SK-N-SH (cell line): ENCODE measurements around the gene SORL1. TPM values are rescaled to one million over a fixed set of nuclear protein-coding genes. Genes with fewer than 3 reads are reported as not detected.

Source experiments
- CTCF ChIA-PET: fragments of 300-600, 350-600 bp; formaldehyde crosslinking; extraction: SDS; loops from one replicate; lab custom pipeline; 2021; lab: Yijun Ruan, JAX
- POLR2A ChIA-PET: fragments of 350-600 bp; sonication (Branson Sonifier 250); formaldehyde crosslinking; extraction: SDS; loops from one replicate; lab custom pipeline; 2020; ENCODE audit warnings: antibody characterized with exemption, inconsistent platforms; lab: Yijun Ruan, JAX
- DNase-seq: peaks from one replicate; pipeline ENCODE4 v3.0.0; 2012
- H2AFZ ChIP-seq: fragments of 200-600 bp; sonication (generic); 2 replicates; pipeline ENCODE4 v1.8.1; 2016; ENCODE audit warnings: antibody characterized with exemption, mild to moderate bottlenecking, low read depth
- H3F3A ChIP-seq: fragments of 200-600 bp; sonication (generic); replicated peaks from 2 replicates; pipeline ENCODE3; 2016; ENCODE audit warnings: antibody characterized with exemption, mild to moderate bottlenecking; ENCODE audit not compliant: insufficient read depth
- H3K27ac ChIP-seq, 2 experiments: fragments of 200-500 bp in 1 of 2; fragments of 200-600 bp in 1 of 2; sonication (Bioruptor generic) in 1 of 2; sonication (generic), shearing (Covaris generic) in 1 of 2; 2 replicates each; pipeline versions ENCODE4 v1.5.1 to v1.6.1; 2014 to 2016; ENCODE audit warnings: low read depth in 2 of 2, inconsistent platforms in 1 of 2, low read length in 1 of 2, mild to moderate bottlenecking in 1 of 2, mixed read lengths in 1 of 2
- H3K27me3 ChIP-seq: fragments of 200-600 bp; sonication (generic), shearing (Covaris generic); 2 replicates; pipeline ENCODE4 v1.6.1; 2016; ENCODE audit warnings: mixed run types; ENCODE audit not compliant: insufficient read depth
- H3K36me3 ChIP-seq, 2 experiments: fragments of 200-500 bp in 1 of 2; fragments of 200-600 bp in 1 of 2; sonication (Bioruptor generic) in 1 of 2; sonication (generic) in 1 of 2; replicated peaks in 1 of 2; 2 replicates each; pipeline versions ENCODE3 to v1.5.1; 2014 to 2016; ENCODE audit warnings: low read length in 1 of 2, mild to moderate bottlenecking in 1 of 2; ENCODE audit not compliant: insufficient read depth in 2 of 2, control insufficient read depth in 1 of 2
- H3K4me1 ChIP-seq, 2 experiments: fragments of 200-500 bp in 1 of 2; fragments of 200-600 bp in 1 of 2; sonication (Bioruptor generic) in 1 of 2; sonication (generic), shearing (Covaris generic) in 1 of 2; 2 replicates each; pipeline versions ENCODE4 v1.5.1 to v1.6.1; 2014 to 2016; ENCODE audit warnings: low read depth in 1 of 2, low read length in 1 of 2, mixed run types in 1 of 2; ENCODE audit not compliant: insufficient read depth in 2 of 2, control insufficient read depth in 1 of 2
- H3K4me2 ChIP-seq: fragments of 200-600 bp; sonication (generic), shearing (Covaris generic); 2 replicates; pipeline ENCODE4 v1.6.1; 2017; ENCODE audit warnings: mixed run types
- H3K4me3 ChIP-seq, 2 experiments: fragments of 200-500 bp in 1 of 2; fragments of 200-600 bp in 1 of 2; sonication (Bioruptor generic) in 1 of 2; sonication (generic), shearing (Covaris generic) in 1 of 2; 2 replicates each; pipeline versions ENCODE4 v1.5.1 to v1.8.1; 2014 to 2016; ENCODE audit warnings: low read depth in 2 of 2, inconsistent platforms in 1 of 2, low read length in 1 of 2, mild to moderate bottlenecking in 1 of 2, mixed read lengths in 1 of 2, moderate library complexity in 1 of 2
- H3K79me2 ChIP-seq: fragments of 200-600 bp; sonication (generic); 2 replicates; pipeline ENCODE4 v1.8.1; 2017; ENCODE audit warnings: mild to moderate bottlenecking; ENCODE audit not compliant: insufficient read depth
- H3K9ac ChIP-seq: fragments of 200-600 bp; sonication (generic); 2 replicates; pipeline ENCODE4 v1.6.1; 2017; ENCODE audit warnings: mixed run types
- H3K9me2 ChIP-seq: fragments of 200-600 bp; sonication (generic); 2 replicates; pipeline ENCODE4 v1.6.1; 2017; ENCODE audit warnings: mixed run types
- H3K9me3 ChIP-seq: fragments of 200-600 bp; sonication (generic); 2 replicates; pipeline ENCODE4 v1.6.1; 2017; ENCODE audit warnings: mixed run types, mild to moderate bottlenecking, moderate library complexity
- H4K20me1 ChIP-seq: fragments of 200-600 bp; sonication (generic); 2 replicates; pipeline ENCODE4 v1.6.1; 2017; ENCODE audit warnings: mild to moderate bottlenecking, mixed run types; ENCODE audit not compliant: insufficient read depth
- EP300 ChIP-seq, 2 experiments: IDR thresholded peaks; 2 replicates each; pipeline versions ENCODE4 v1.4.0 to v1.6.1; 2012; ENCODE audit warnings: borderline replicate concordance in 1 of 2, low read depth in 1 of 2, low read length in 1 of 2
- EZH2phosphoT487 ChIP-seq: fragments of 200-600 bp; sonication (generic); IDR thresholded peaks from 2 replicates; pipeline ENCODE4 v1.6.1; 2017; ENCODE audit warnings: low read depth, mixed run types, mild to moderate bottlenecking, antibody characterized with exemption, moderate library complexity, borderline replicate concordance
- FOSL2 ChIP-seq: IDR thresholded peaks from 2 replicates; pipeline ENCODE4 v1.4.0; 2012; ENCODE audit warnings: low read depth, mild to moderate bottlenecking, moderate library complexity, borderline replicate concordance
- GATA2 ChIP-seq: sonication (generic); formaldehyde crosslinking; IDR thresholded peaks from 2 replicates; pipeline ENCODE4 v1.5.0; 2020; ENCODE audit warnings: mild to moderate bottlenecking, missing genetic modification reagents
- MXI1 ChIP-seq: IDR thresholded peaks from 2 replicates; pipeline ENCODE4 v1.6.1; 2012; ENCODE audit warnings: mild to moderate bottlenecking, low read depth, low read length, improper control_type of control experiment
- RAD21 ChIP-seq: IDR thresholded peaks from 2 replicates; pipeline ENCODE4 v1.6.1; 2012; ENCODE audit warnings: mild to moderate bottlenecking, low read length
- RCOR1 ChIP-seq: fragments of 150-350 bp; IDR thresholded peaks from 2 replicates; pipeline ENCODE4 v1.6.1; 2017; ENCODE audit warnings: antibody characterized with exemption, low read length
- RFX5 ChIP-seq: IDR thresholded peaks from 2 replicates; pipeline ENCODE4 v1.6.1; 2012; ENCODE audit warnings: mild to moderate bottlenecking, improper control_type of control experiment, low read length
- RXRA ChIP-seq: IDR thresholded peaks from 2 replicates; pipeline ENCODE4 v1.4.0; 2012; ENCODE audit warnings: low read depth, mild to moderate bottlenecking, borderline replicate concordance
- SIN3A ChIP-seq: IDR thresholded peaks from 2 replicates; pipeline ENCODE4 v1.6.1; 2012; ENCODE audit warnings: low read depth, mild to moderate bottlenecking, low read length, moderate library complexity, borderline replicate concordance
- TEAD4 ChIP-seq: IDR thresholded peaks from 2 replicates; pipeline ENCODE4 v1.4.0; 2012; ENCODE audit warnings: mild to moderate bottlenecking, borderline replicate concordance; ENCODE audit not compliant: insufficient read depth
- WGBS: methylation state at CpG from one replicate; pipeline ENCODE4 v1.1.6; 2017; ENCODE audit warnings: low lambda C conversion rate; 5-methylcytosine and 5-hydroxymethylcytosine counted together
- polyA plus RNA-seq, 3 experiments: library from polyadenylated mRNA; depleted of rRNA; stranded (reverse); fragments of >200 nt; gene quantifications; 2 replicates each; pipeline ENCODE4 v1.2.3, GENCODE V29; 2012
- TF ChIP-seq, protein P1 (sequence below): IDR thresholded peaks from 2 replicates; pipeline ENCODE4; 2012
- TF ChIP-seq, protein P2 (sequence below): fragments of 200-600 bp; sonication (generic); IDR thresholded peaks from 2 replicates; pipeline ENCODE4 v1.6.1; 2017; ENCODE audit warnings: antibody characterized with exemption, mild to moderate bottlenecking, moderate library complexity
- TF ChIP-seq, protein P3 (sequence below): IDR thresholded peaks from 2 replicates; pipeline ENCODE4 v1.4.0; 2012; ENCODE audit warnings: low read depth, borderline replicate concordance

The SORL1 gene
- polyA plus RNA-seq, 1 of the 3 experiments (the other 2 are of a cell fraction), result 7.1 TPM

DNA sequence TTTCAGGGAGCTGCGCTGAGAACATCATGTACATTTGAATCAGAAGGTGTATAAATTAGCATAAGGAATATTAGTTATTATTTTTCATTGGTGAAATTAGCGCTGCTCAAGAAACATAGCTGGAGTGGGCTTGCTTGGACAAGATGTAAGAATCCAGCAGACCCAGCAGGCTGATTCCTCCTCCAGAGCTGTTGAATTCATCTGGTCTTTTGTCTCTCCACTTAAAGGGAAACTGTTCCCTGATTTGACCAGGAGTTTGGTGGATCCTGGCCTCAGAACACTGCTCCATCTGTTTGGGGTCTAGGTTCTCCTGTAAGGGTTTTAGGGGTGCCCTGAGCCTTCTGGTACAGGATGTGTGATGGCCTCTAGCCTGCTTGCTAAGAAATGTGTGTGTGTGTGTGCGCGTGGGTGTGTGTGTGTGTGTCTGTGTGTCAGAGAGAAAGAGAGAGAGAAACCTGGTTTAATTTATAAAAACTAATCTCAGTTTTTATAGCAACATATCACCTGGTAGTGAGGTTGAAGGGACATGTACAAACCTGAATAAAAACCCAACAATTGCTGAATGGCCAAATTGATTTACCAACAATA, 8.3 kb upstream of the SORL1 start:
- Histone ChIP-seq H3K4me3 (no peak overlapping the region), H3K27me3 (no peaks in the 10 kb centered on the region; the same call in 1 of the 2 replicates), H2AFZ (no peak overlapping the region), H3F3A (no peaks in the 10 kb centered on the region), H3K79me2 (no peaks in the 10 kb centered on the region), H3K4me2 (no peak overlapping the region), H3K36me3 (no peaks in the 10 kb centered on the region), H3K4me1 (no peaks in the 10 kb centered on the region; a peak in 1 of 4 replicates), H3K9me3 (no peaks in the 10 kb centered on the region), H3K9me2 (no peaks in the 10 kb centered on the region), H3K27ac (no peak overlapping the region), H4K20me1 (no peaks in the 10 kb centered on the region), H3K9ac (no peak overlapping the region)
- POLR2A ChIA-PET, result no interaction called here
- no peak for DNase-seq
- 92% methylated on average over 4 of the region's 4 CpGs for WGBS
- TF ChIP-seq RFX5 (no peak), GATA2 (CRISPR knock-in tag) (no peak)
- CTCF ChIA-PET, result interaction anchor here (1.1 to 2.7 kb wide), 2 partner anchors 9 to 148 kb away, joined by 5 to 9 read pairs; partner anchors contain the start of genes SORL1 and SORL1-AS1

DNA sequence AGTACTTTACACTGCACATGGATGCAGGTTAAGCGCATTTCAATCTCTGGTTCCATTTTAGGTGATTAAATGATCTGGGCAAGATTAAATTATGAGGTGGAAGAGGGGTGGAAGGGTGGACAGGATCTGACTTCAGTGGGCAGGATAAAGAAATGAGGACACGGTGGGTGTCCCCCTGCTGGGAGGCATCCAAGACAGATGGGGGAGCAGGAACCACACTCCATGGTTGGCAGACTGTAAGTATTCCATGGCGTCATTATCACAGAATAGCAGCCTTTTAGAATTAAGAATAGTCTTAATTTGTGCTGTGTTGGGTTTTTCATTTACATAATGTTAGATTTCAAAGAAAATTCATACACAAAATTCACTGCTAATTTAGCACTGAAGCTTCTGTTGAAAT, 7.6 kb upstream of the SORL1 start:
- no peak for TF ChIP-seq RAD21
- TF ChIP-seq, protein P1, sequence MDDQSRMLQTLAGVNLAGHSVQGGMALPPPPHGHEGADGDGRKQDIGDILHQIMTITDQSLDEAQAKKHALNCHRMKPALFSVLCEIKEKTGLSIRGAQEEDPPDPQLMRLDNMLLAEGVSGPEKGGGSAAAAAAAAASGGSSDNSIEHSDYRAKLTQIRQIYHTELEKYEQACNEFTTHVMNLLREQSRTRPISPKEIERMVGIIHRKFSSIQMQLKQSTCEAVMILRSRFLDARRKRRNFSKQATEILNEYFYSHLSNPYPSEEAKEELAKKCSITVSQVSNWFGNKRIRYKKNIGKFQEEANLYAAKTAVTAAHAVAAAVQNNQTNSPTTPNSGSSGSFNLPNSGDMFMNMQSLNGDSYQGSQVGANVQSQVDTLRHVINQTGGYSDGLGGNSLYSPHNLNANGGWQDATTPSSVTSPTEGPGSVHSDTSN, result no peak
- TF ChIP-seq MXI1, result no peak
- TF ChIP-seq, protein P2, sequence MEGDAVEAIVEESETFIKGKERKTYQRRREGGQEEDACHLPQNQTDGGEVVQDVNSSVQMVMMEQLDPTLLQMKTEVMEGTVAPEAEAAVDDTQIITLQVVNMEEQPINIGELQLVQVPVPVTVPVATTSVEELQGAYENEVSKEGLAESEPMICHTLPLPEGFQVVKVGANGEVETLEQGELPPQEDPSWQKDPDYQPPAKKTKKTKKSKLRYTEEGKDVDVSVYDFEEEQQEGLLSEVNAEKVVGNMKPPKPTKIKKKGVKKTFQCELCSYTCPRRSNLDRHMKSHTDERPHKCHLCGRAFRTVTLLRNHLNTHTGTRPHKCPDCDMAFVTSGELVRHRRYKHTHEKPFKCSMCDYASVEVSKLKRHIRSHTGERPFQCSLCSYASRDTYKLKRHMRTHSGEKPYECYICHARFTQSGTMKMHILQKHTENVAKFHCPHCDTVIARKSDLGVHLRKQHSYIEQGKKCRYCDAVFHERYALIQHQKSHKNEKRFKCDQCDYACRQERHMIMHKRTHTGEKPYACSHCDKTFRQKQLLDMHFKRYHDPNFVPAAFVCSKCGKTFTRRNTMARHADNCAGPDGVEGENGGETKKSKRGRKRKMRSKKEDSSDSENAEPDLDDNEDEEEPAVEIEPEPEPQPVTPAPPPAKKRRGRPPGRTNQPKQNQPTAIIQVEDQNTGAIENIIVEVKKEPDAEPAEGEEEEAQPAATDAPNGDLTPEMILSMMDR, result no peak
- TF ChIP-seq RXRA, result no peak
- no peak for TF ChIP-seq SIN3A
- no peak for TF ChIP-seq TEAD4
- TF ChIP-seq FOSL2, result no peak
- TF ChIP-seq, protein P3, sequence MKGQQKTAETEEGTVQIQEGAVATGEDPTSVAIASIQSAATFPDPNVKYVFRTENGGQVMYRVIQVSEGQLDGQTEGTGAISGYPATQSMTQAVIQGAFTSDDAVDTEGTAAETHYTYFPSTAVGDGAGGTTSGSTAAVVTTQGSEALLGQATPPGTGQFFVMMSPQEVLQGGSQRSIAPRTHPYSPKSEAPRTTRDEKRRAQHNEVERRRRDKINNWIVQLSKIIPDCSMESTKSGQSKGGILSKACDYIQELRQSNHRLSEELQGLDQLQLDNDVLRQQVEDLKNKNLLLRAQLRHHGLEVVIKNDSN, result no peak
- TF ChIP-seq EZH2phosphoT487, result no peak
- no peak for TF ChIP-seq EP300 (IDR thresholded peaks at IDR 0.05; ENCODE audit: borderline replicate concordance in 1 of 2, low read depth in 1 of 2, low read length in 1 of 2)
- no peak for TF ChIP-seq RCOR1
- TF ChIP-seq, all 33 proteins: peak for 0
- Histone ChIP-seq H3K4me2 (no peak overlapping the region), H3F3A (no peaks in the 10 kb centered on the region), H3K36me3 (no peaks in the 10 kb centered on the region), H3K4me3 (no peak overlapping the region), H3K27ac (no peak overlapping the region), H3K9ac (no peak overlapping the region), H3K9me3 (no peaks in the 10 kb centered on the region), H2AFZ (no peak overlapping the region), H3K9me2 (no peaks in the 10 kb centered on the region), H3K4me1 (no peaks in the 10 kb centered on the region; a peak in 1 of 4 replicates), H3K27me3 (no peaks in the 10 kb centered on the region; the same call in 1 of the 2 replicates), H4K20me1 (no peaks in the 10 kb centered on the region), H3K79me2 (no peaks in the 10 kb centered on the region)
- WGBS, result 71% methylated on average over 3 of the region's 3 CpGs
- no peak for DNase-seq
- POLR2A ChIA-PET, result no interaction called here
- CTCF ChIA-PET, result interaction anchor here (2.7 kb wide), 1 partner anchor 147 kb away, joined by 9 read pairs; no protein-coding TSS in a partner anchor
